ENCODE measurements around the gene CPLX3. TPM values are rescaled to one million over a fixed set of nuclear protein-coding genes. Genes with fewer than 3 reads are reported as not detected.

Gene CPLX3
- total and polyA plus RNA-seq, 2 donors (not counting 1 experiment from before 2014, with no cell fraction given) = not detected

DNA sequence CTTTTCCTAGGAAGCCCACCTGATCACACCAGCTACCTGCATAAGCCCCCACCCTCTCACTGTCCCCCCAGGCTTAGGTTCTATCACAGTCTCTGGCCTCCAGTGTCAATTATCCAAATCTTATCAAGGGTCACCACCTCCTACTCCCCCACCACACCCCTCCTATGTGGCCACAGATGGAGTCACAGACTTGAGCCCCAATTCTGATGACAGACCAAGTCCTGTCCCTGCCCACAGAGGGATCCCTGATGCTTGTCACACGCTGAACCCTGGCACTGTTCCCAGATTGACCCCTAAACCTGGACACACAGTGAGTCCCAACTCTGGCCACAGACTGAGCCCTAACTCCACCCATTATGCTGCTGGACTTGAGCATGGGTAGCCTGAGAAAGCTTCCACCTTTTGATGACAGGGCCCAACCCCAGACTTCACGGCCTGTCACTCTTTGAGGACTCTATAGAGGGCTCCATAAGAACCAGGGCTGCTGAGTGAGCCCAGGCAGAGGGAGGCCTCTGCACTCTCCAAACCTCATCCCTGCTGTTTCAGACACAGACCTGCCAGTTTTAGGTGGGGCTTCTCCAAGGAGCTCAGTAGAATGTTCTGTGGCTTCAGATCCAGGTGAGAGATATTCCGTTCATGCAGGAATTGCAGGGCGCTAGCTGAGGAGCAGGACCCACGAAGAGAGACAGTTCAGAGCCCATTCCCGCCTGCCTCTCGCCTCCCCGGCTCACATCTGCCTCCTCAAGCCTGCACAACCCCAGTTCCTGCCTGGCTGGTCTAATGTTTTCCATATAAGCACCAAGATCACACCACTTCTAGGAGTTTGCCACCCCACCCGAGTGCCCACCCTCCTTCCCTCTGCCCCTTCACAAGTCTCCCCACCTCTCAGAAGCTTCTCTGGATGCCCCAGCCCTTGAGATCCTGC lies 14.7 kb downstream of the CPLX3 start:
- no peak overlapping the region for H3K27ac ChIP-seq (ENCODE audit: insufficient read depth, low read length)
- no peaks in the 10 kb centered on the region for H4K20me1 ChIP-seq (ENCODE audit: control insufficient read depth, extremely low read depth, insufficient read depth, low read length)
- no peaks in the 10 kb centered on the region for H3K79me2 ChIP-seq (ENCODE audit: control insufficient read depth, insufficient read depth, low read length)
- H3K9ac ChIP-seq (ENCODE audit: insufficient read depth, low read length) = no peak overlapping the region
- no peak for DNase-seq (ENCODE audit: low read depth in 2 of 2)
- H3K4me1 ChIP-seq (ENCODE audit: control insufficient read depth, extremely low read depth, insufficient read depth, low read length) = peaks cover 7% of the 10 kb centered on the region
- H3K4me2 ChIP-seq (ENCODE audit: extremely low read depth, insufficient read depth, low read length) = no peak overlapping the region
- no peak overlapping the region for H3K4me3 ChIP-seq (replicated peaks in 1 of 4; ENCODE audit: control extremely low read depth in 1 of 4, insufficient read depth in 1 of 4, low read depth in 3 of 4, low read length in 4 of 4)
- H3K27me3 ChIP-seq (ENCODE audit: control insufficient read depth, insufficient read depth, low read length) = no peaks in the 10 kb centered on the region
- H2AFZ ChIP-seq (ENCODE audit: low read length) = no peak overlapping the region
- no peak for TF ChIP-seq EZH2 (IDR thresholded peaks at IDR 0.05; ENCODE audit: low read length, missing control alignments)
- TF ChIP-seq, protein P1, sequence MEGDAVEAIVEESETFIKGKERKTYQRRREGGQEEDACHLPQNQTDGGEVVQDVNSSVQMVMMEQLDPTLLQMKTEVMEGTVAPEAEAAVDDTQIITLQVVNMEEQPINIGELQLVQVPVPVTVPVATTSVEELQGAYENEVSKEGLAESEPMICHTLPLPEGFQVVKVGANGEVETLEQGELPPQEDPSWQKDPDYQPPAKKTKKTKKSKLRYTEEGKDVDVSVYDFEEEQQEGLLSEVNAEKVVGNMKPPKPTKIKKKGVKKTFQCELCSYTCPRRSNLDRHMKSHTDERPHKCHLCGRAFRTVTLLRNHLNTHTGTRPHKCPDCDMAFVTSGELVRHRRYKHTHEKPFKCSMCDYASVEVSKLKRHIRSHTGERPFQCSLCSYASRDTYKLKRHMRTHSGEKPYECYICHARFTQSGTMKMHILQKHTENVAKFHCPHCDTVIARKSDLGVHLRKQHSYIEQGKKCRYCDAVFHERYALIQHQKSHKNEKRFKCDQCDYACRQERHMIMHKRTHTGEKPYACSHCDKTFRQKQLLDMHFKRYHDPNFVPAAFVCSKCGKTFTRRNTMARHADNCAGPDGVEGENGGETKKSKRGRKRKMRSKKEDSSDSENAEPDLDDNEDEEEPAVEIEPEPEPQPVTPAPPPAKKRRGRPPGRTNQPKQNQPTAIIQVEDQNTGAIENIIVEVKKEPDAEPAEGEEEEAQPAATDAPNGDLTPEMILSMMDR (conservative IDR thresholded peaks at IDR 0.05 in 1 of 2, IDR thresholded peaks at IDR 0.05 in 1 of 2; ENCODE audit: low read depth in 1 of 2, low read length in 2 of 2) = no peak
- peaks cover 5% of the 10 kb centered on the region for H3K36me3 ChIP-seq (ENCODE audit: control insufficient read depth, insufficient read depth, low read length)
- no peaks in the 10 kb centered on the region for H3K9me3 ChIP-seq (ENCODE audit: control insufficient read depth, insufficient read depth, low read depth, low read length)

DNA sequence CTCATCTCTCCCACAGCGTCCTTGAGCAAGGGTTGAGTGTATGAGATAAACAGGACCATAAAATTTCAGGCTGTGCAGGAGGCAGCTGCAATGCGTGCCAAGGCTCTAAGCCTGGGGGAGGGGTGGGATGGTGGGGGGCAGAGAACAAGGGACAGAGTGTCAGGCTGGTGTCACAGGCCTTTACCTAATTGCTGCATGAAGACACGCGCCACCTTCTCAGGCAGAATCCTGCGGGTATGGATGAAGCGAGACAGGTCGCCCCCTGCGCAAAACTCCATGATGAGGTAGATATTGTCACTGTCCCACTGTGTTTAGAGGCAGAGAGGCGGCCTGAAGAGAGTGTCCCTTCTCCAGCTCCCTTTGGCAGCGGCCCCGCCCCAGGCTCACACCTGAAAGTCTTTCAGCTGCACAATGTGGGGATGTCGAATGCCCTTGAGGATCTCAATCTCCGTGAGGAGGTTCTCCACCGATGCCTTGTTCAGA lies 15.5 kb downstream of the CPLX3 start:
- H3K36me3 ChIP-seq (ENCODE audit: control insufficient read depth, insufficient read depth, low read length) = peaks cover 5% of the 10 kb centered on the region
- H3K4me3 ChIP-seq (replicated peaks in 1 of 4; ENCODE audit: control extremely low read depth in 1 of 4, insufficient read depth in 1 of 4, low read depth in 3 of 4, low read length in 4 of 4) = peak overlapping the region; percentile 81 to 93 (median 86)
- peaks cover 7% of the 10 kb centered on the region for H3K4me1 ChIP-seq (ENCODE audit: control insufficient read depth, extremely low read depth, insufficient read depth, low read length)
- no peak overlapping the region for H3K27ac ChIP-seq (ENCODE audit: insufficient read depth, low read length)
- DNase-seq (ENCODE audit: low read depth in 2 of 2) = no peak
- H3K4me2 ChIP-seq (ENCODE audit: extremely low read depth, insufficient read depth, low read length) = peak overlapping the region; percentile 99
- no peaks in the 10 kb centered on the region for H3K79me2 ChIP-seq (ENCODE audit: control insufficient read depth, insufficient read depth, low read length)
- TF ChIP-seq, protein P1 (conservative IDR thresholded peaks at IDR 0.05 in 1 of 2, IDR thresholded peaks at IDR 0.05 in 1 of 2; ENCODE audit: low read depth in 1 of 2, low read length in 2 of 2) = no peak
- TF ChIP-seq EZH2 (IDR thresholded peaks at IDR 0.05; ENCODE audit: low read length, missing control alignments) = no peak
- H3K9me3 ChIP-seq (ENCODE audit: control insufficient read depth, insufficient read depth, low read depth, low read length) = no peaks in the 10 kb centered on the region
- H3K27me3 ChIP-seq (ENCODE audit: control insufficient read depth, insufficient read depth, low read length) = no peaks in the 10 kb centered on the region
- no peak overlapping the region for H3K9ac ChIP-seq (ENCODE audit: insufficient read depth, low read length)
- H2AFZ ChIP-seq (ENCODE audit: low read length) = no peak overlapping the region
- H4K20me1 ChIP-seq (ENCODE audit: control insufficient read depth, extremely low read depth, insufficient read depth, low read length) = no peaks in the 10 kb centered on the region

DNA sequence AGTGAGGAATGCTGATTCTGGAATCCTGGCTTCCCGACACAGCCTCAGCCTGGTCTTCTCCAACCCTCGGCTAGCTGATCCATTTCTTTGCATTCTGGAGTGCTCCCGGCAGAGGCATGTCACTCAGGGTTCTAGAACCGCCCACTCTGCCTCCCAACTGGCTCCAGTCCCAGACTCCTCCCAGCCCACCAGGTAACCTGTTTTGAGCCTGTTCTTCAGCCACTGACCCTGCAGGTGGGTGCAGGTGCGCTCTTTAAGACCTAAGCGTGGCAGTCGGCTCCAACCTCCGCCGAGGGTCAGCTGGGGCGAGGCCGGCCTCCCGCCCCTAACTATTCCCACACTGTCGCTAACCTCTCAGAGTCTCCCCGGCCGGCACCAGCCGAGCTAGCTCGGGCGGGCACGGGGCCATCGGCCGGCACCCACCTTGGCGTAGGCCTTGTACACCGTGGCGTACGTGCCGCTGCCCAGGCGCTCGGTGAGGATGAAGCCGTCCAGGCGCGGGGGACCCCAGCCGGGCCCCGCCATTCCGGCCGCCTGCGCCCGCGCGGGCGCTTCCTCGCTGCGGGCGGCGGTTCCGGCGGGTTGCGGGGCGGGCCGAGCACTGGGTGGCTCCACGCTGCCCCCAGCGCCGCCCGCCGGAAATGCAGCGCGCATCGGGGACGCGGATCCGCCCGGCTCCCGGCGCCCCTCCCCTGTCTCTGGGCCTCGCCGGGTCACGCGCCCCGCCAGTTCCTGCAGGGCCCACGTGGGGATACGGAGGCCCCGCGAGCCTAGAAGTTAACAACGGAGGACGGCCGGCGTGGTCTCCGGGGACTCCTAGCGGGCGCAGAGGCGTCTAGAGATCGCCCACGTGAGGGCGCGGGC lies 16.4 kb downstream of the CPLX3 start, which contains the start of gene ULK3:
Gene ULK3 (minus strand): TSS at position 576 of the 864 bp plus-strand sequence. CDS start 51 bp downstream, at position 525.
- Histone ChIP-seq H4K20me1 (ENCODE audit: control insufficient read depth, extremely low read depth, insufficient read depth, low read length) (no peaks in the 10 kb centered on the region), H3K4me2 (ENCODE audit: extremely low read depth, insufficient read depth, low read length) (peak within 1 kb of the TSS; percentile 99), H2AFZ (ENCODE audit: low read length) (peak within 1 kb of the TSS; percentile 87), H3K4me3 (replicated peaks in 1 of 4; ENCODE audit: control extremely low read depth in 1 of 4, insufficient read depth in 1 of 4, low read depth in 3 of 4, low read length in 4 of 4) (peak within 1 kb of the TSS; percentile 81 to 93 (median 86)), H3K4me1 (ENCODE audit: control insufficient read depth, extremely low read depth, insufficient read depth, low read length) (peaks cover 7% of the 10 kb centered on the region), H3K9ac (ENCODE audit: insufficient read depth, low read length) (peak within 1 kb of the TSS; percentile 75), H3K27me3 (ENCODE audit: control insufficient read depth, insufficient read depth, low read length) (no peaks in the 10 kb centered on the region), H3K36me3 (ENCODE audit: control insufficient read depth, insufficient read depth, low read length) (peaks cover 5% of the 10 kb centered on the region), H3K9me3 (ENCODE audit: control insufficient read depth, insufficient read depth, low read depth, low read length) (no peaks in the 10 kb centered on the region), H3K79me2 (ENCODE audit: control insufficient read depth, insufficient read depth, low read length) (no peaks in the 10 kb centered on the region), H3K27ac (ENCODE audit: insufficient read depth, low read length) (peak within 1 kb of the TSS; percentile 81)
- peak; percentile 79 to 84 for DNase-seq (ENCODE audit: low read depth in 2 of 2)
- TF ChIP-seq EZH2 (IDR thresholded peaks at IDR 0.05; ENCODE audit: low read length, missing control alignments) = no peak
- TF ChIP-seq, protein P1 (conservative IDR thresholded peaks at IDR 0.05 in 1 of 2, IDR thresholded peaks at IDR 0.05 in 1 of 2; ENCODE audit: low read depth in 1 of 2, low read length in 2 of 2) = peak in 1 of 2 donors; percentile 38

Measured in fibroblast of lung (primary cell).